HepG2 (cell line): Measurements from ENCODE around the gene AFF4. TPM values are rescaled to one million over a fixed set of nuclear protein-coding genes. Genes with fewer than 3 reads are reported as not detected.

Source experiments
- ATAC-seq: fragments of 200-7000 bp; cut with Tn5 transposase; 3 replicates; pipeline ENCODE4 v1.9.1; 2020; ENCODE audit warnings: mild to moderate bottlenecking, moderate library complexity
- BruUV-seq: library from RNA; stranded (reverse); fragments of 400-500 nt; replicated peaks from 2 replicates; lab custom pipeline; 2021; lab: Mats Ljungman, UMichigan
- CTCF ChIA-PET: fragments of 300-600 bp; formaldehyde crosslinking; extraction: SDS; loops from one replicate; lab custom pipeline; 2021; ENCODE audit warnings: low total read pairs, inconsistent platforms, low intra/inter-chr PET ratio; lab: Yijun Ruan, JAX
- POLR2A ChIA-PET: fragments of 350-600 bp; sonication (Branson Sonifier 250); formaldehyde crosslinking; loops from one replicate; lab custom pipeline; 2020; ENCODE audit warnings: antibody characterized with exemption, inconsistent platforms; lab: Yijun Ruan, JAX
- DNase-seq: peaks from one replicate; pipeline ENCODE4 v3.0.0-alpha.2; 2015; ENCODE audit warnings: low spot score
- FAIRE-seq: peaks from 3 replicates; lab custom pipeline; 2011; peaks lifted over from hg19 to GRCh38; lab: Jason Lieb, UNC
- H2AFZ ChIP-seq: one replicate; pipeline ENCODE4 v1.6.1; 2011; ENCODE audit warnings: low read length, inconsistent platforms
- H3K27ac ChIP-seq: fragments of 300-600 bp; 3 replicates; pipeline ENCODE4 v1.8.0; 2011; ENCODE audit warnings: mixed run types, mild to moderate bottlenecking, mixed read lengths, low read length, inconsistent platforms; ENCODE audit not compliant: insufficient read depth; ENCODE audit errors: extremely low read length
- H3K27me3 ChIP-seq, 2 experiments: fragments of 200-600 bp in 1 of 2; 2 replicates in 1 of 2; 3 replicates in 1 of 2; pipeline versions ENCODE4 v1.6.0 to v1.8.0; 2011; ENCODE audit warnings: low read length in 2 of 2, mild to moderate bottlenecking in 2 of 2, moderate library complexity in 2 of 2, inconsistent platforms in 1 of 2; ENCODE audit not compliant: insufficient read depth in 2 of 2, control insufficient read depth in 1 of 2
- H3K36me3 ChIP-seq, 2 experiments: fragments of 200-600 bp in 1 of 2; replicated peaks in 1 of 2; 2 replicates in 1 of 2; 3 replicates in 1 of 2; pipeline versions ENCODE4 v1.5.1 to v1.8.0; 2011; ENCODE audit warnings: low read length in 2 of 2, inconsistent platforms in 1 of 2; ENCODE audit not compliant: insufficient read depth in 2 of 2, control insufficient read depth in 1 of 2
- H3K4me1 ChIP-seq: 2 replicates; pipeline ENCODE4 v1.5.1; 2012; ENCODE audit warnings: low read length, inconsistent platforms; ENCODE audit not compliant: insufficient read depth
- H3K4me2 ChIP-seq: 2 replicates; pipeline ENCODE4 v1.6.0; 2011; ENCODE audit warnings: low read depth, low read length, inconsistent platforms
- H3K4me3 ChIP-seq, 3 experiments: fragments of 200-600 bp in 1 of 3; sonication (generic), shearing (Covaris generic) in 1 of 3; replicated peaks in 1 of 3; 2 replicates each; pipeline ENCODE4 v1.5.1; 2011 to 2016; ENCODE audit warnings: low read length in 3 of 3, inconsistent platforms in 2 of 3, low read depth in 2 of 3, mild to moderate bottlenecking in 2 of 3, control low read depth in 1 of 3, mixed read lengths in 1 of 3; ENCODE audit not compliant: insufficient read depth in 1 of 3
- H3K79me2 ChIP-seq: one replicate; pipeline ENCODE4 v1.6.1; 2011; ENCODE audit warnings: low read length, inconsistent platforms; ENCODE audit not compliant: insufficient read depth
- H3K9ac ChIP-seq: 2 replicates; pipeline ENCODE4 v1.6.0; 2011; ENCODE audit warnings: mild to moderate bottlenecking, low read depth, low read length, inconsistent platforms; ENCODE audit not compliant: insufficient read depth
- H3K9me3 ChIP-seq: 2 replicates; pipeline ENCODE4 v1.5.1; 2012; ENCODE audit warnings: mild to moderate bottlenecking, low read length
- H4K20me1 ChIP-seq: 2 replicates; pipeline ENCODE4 v1.6.0; 2011; ENCODE audit warnings: inconsistent platforms, mild to moderate bottlenecking, low read length, moderate library complexity; ENCODE audit not compliant: insufficient read depth
- ATF7 ChIP-seq, 2 experiments: fragments of 450-650 bp in 1 of 2; sonication (generic) in 1 of 2; formaldehyde crosslinking in 1 of 2; IDR thresholded peaks; 2 replicates each; pipeline versions ENCODE4 v1.4.0 to v1.6.1; 2016 to 2020; ENCODE audit warnings: antibody characterized with exemption in 1 of 2, mild to moderate bottlenecking in 1 of 2, missing genetic modification reagents in 1 of 2
- ETV6 ChIP-seq: sonication (generic); formaldehyde crosslinking; conservative IDR thresholded peaks from 2 replicates; pipeline ENCODE4 v1.4.0; 2020; ENCODE audit warnings: missing genetic modification reagents
- GMEB1 ChIP-seq: sonication (generic); formaldehyde crosslinking; IDR thresholded peaks from 2 replicates; pipeline ENCODE4 v1.5.1; 2020; ENCODE audit warnings: missing genetic modification reagents, mild to moderate bottlenecking, borderline replicate concordance
- JUND ChIP-seq: sonication (generic); formaldehyde crosslinking; IDR thresholded peaks from 2 replicates; pipeline ENCODE4 v1.8.0; 2022; ENCODE audit warnings: mild to moderate bottlenecking, missing genetic modification reagents
- KDM6A ChIP-seq: IDR thresholded peaks from 2 replicates; pipeline ENCODE4 v1.6.1; 2016; ENCODE audit warnings: low read depth
- NCOA1 ChIP-seq: sonication (generic); formaldehyde crosslinking; IDR thresholded peaks from 2 replicates; pipeline ENCODE4 v1.9.0; 2021; ENCODE audit warnings: missing genetic modification reagents
- PAX8 ChIP-seq: sonication (generic); formaldehyde crosslinking; IDR thresholded peaks from 2 replicates; pipeline ENCODE4 v1.8.0; 2022; ENCODE audit warnings: mild to moderate bottlenecking, missing genetic modification reagents, borderline replicate concordance
- PITX1 ChIP-seq: sonication (generic); formaldehyde crosslinking; IDR thresholded peaks from 2 replicates; pipeline ENCODE4 v1.5.1; 2020; ENCODE audit warnings: mild to moderate bottlenecking, missing genetic modification reagents
- RAD21 ChIP-seq: fragments of 450-650 bp; formaldehyde crosslinking; IDR thresholded peaks from 2 replicates; pipeline ENCODE4 v1.5.0; 2020; ENCODE audit warnings: mild to moderate bottlenecking
- SKI ChIP-seq: fragments of 450-650 bp; IDR thresholded peaks from one replicate; pipeline ENCODE4 v1.6.1; 2018; ENCODE audit warnings: mild to moderate bottlenecking; ENCODE audit not compliant: partially characterized antibody
- TCF7 ChIP-seq: sonication (generic); IDR thresholded peaks from 2 replicates; pipeline ENCODE4 v1.6.1; 2016; ENCODE audit warnings: antibody characterized with exemption, low read depth
- TEF ChIP-seq: sonication (generic); formaldehyde crosslinking; IDR thresholded peaks from 2 replicates; pipeline ENCODE4 v1.5.0; 2020; ENCODE audit warnings: missing genetic modification reagents
- TFDP1 ChIP-seq: IDR thresholded peaks from 2 replicates; pipeline ENCODE4 v1.6.1; 2016; ENCODE audit warnings: missing compliant biosample characterization, missing genetic modification reagents, borderline replicate concordance
- ZNF562 ChIP-seq: sonication (generic); formaldehyde crosslinking; IDR thresholded peaks from 2 replicates; pipeline ENCODE4 v1.8.0; 2022; ENCODE audit warnings: missing genetic modification reagents, borderline replicate concordance
- ZNF737 ChIP-seq: sonication (generic); formaldehyde crosslinking; IDR thresholded peaks from 2 replicates; pipeline ENCODE4 v1.5.0; 2020; ENCODE audit warnings: missing genetic modification reagents, mild to moderate bottlenecking, borderline replicate concordance
- ZNF788 ChIP-seq: sonication (generic); formaldehyde crosslinking; IDR thresholded peaks from 2 replicates; pipeline ENCODE4 v1.5.0; 2020; ENCODE audit warnings: mild to moderate bottlenecking, missing genetic modification reagents, borderline replicate concordance
- WGBS: methylation state at CpG from one replicate; pipeline ENCODE4 v1.1.6; 2017; ENCODE audit warnings: low lambda C conversion rate; 5-methylcytosine and 5-hydroxymethylcytosine counted together
- in situ Hi-C: cut with HindIII; loops from 2 replicates; pipeline ENCODE4 v1.10.0; 2017; ENCODE audit warnings: low pct_unique_long_range_greater_than_20kb; ENCODE audit not compliant: extremely low pct_ligation_motif_present
- intact Hi-C: fragments of 100-400 bp; cut with micrococcal nuclease; formaldehyde crosslinking; loops from one replicate; pipeline ENCODE4 v1.10.0; 2022; ENCODE audit not compliant: unreplicated experiment
- polyA plus RNA-seq, 8 experiments: library from polyadenylated mRNA; depleted of rRNA in 3 of 8; stranded (reverse) in 7 of 8; unstranded in 1 of 8; fragments of >200 nt; fragmentation: Illumina TruSeq in 4 of 8; extraction: Trizol in 4 of 8; gene quantifications; 2 replicates each; pipeline versions ENCODE4 v1.2.1 to v1.2.3, GENCODE V29; 2011 to 2016; ENCODE audit warnings: low read depth in 4 of 8, missing spikeins in 1 of 8, mixed read lengths in 1 of 8; ENCODE audit not compliant: insufficient read depth in 1 of 8
- total RNA-seq, 5 experiments: library from RNA; depleted of rRNA; stranded (reverse); fragments of >200 nt; fragmentation: Illumina TruSeq; extraction: Trizol; gene quantifications; 2 replicates each; pipeline ENCODE4 v1.2.3, GENCODE V29; 2016; ENCODE audit warnings: low read depth in 1 of 5
- TF ChIP-seq, protein P1 (sequence below): fragments of 450-650 bp; IDR thresholded peaks from 2 replicates; pipeline ENCODE4 v1.6.1; 2017; ENCODE audit warnings: mild to moderate bottlenecking
- TF ChIP-seq, protein P2 (sequence below): sonication (generic); formaldehyde crosslinking; IDR thresholded peaks from 2 replicates; pipeline ENCODE4 v1.4.0; 2020; ENCODE audit warnings: mild to moderate bottlenecking, missing genetic modification reagents, borderline replicate concordance

AFF4 gene
- total and polyA plus RNA-seq, 2 of the 13 experiments (the other 11 are each of a cell fraction or from before 2014, with no cell fraction given) = 22.1 to 25.5 TPM

GRCh38 chr5:132928062-132928407 is 35.4 kb downstream of the AFF4 start:
- DNase-seq = no peak
- BruUV-seq = no TSS peak
- CTCF ChIA-PET = no interaction called here
- Histone ChIP-seq H3K27ac (no peak overlapping the region), H4K20me1 (0 out of 2 replicates have a peak, but pooled peaks cover 3% of the 10 kb centered on the region), H3K9ac (no peak overlapping the region), H3K27me3 (no peaks in the 10 kb centered on the region), H3K4me2 (no peak overlapping the region), H3K36me3 (peaks cover 10 to 67% of the 10 kb centered on the region in 2 experiments), H3K4me3 (no peak overlapping the region), H3K79me2 (peaks cover 9% of the 10 kb centered on the region), H3K9me3 (no peaks in the 10 kb centered on the region), H3K4me1 (peaks cover 14% of the 10 kb centered on the region; the same call in 1 of the 2 replicates), H2AFZ (no peak overlapping the region)
- intact Hi-C loops (loop anchor here (5.0 kb wide), 1 partner anchor 1356 kb away; no protein-coding TSS in a partner anchor), in situ Hi-C loops (no loop called here)
- 97% methylated on average over 2 of the region's 2 CpGs for WGBS
- no peak for ATAC-seq
- no peak for FAIRE-seq
- POLR2A ChIA-PET = no interaction called here
- TF ChIP-seq RAD21 (no peak), NCOA1 (CRISPR knock-in tag) (no peak), TFDP1 (CRISPR knock-in tag) (no peak), TCF7 (no peak), TEF (CRISPR knock-in tag) (no peak), SKI (no peak), PAX8 (no peak), GMEB1 (CRISPR knock-in tag) (no peak), PITX1 (CRISPR knock-in tag) (no peak), KDM6A (CRISPR knock-in tag) (no peak), JUND (CRISPR knock-in tag) (no peak), ZNF788 (no peak), ATF7 (IDR thresholded peaks at IDR 0.05) (no peak), ATF7 (CRISPR knock-in tag; IDR thresholded peaks at IDR 0.05) (no peak), ZNF562 (no peak), ETV6 (no peak), ZNF737 (CRISPR knock-in tag) (no peak)
- TF ChIP-seq, protein P1, sequence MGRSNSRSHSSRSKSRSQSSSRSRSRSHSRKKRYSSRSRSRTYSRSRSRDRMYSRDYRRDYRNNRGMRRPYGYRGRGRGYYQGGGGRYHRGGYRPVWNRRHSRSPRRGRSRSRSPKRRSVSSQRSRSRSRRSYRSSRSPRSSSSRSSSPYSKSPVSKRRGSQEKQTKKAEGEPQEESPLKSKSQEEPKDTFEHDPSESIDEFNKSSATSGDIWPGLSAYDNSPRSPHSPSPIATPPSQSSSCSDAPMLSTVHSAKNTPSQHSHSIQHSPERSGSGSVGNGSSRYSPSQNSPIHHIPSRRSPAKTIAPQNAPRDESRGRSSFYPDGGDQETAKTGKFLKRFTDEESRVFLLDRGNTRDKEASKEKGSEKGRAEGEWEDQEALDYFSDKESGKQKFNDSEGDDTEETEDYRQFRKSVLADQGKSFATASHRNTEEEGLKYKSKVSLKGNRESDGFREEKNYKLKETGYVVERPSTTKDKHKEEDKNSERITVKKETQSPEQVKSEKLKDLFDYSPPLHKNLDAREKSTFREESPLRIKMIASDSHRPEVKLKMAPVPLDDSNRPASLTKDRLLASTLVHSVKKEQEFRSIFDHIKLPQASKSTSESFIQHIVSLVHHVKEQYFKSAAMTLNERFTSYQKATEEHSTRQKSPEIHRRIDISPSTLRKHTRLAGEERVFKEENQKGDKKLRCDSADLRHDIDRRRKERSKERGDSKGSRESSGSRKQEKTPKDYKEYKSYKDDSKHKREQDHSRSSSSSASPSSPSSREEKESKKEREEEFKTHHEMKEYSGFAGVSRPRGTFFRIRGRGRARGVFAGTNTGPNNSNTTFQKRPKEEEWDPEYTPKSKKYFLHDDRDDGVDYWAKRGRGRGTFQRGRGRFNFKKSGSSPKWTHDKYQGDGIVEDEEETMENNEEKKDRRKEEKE = no peak
- TF ChIP-seq, protein P2, sequence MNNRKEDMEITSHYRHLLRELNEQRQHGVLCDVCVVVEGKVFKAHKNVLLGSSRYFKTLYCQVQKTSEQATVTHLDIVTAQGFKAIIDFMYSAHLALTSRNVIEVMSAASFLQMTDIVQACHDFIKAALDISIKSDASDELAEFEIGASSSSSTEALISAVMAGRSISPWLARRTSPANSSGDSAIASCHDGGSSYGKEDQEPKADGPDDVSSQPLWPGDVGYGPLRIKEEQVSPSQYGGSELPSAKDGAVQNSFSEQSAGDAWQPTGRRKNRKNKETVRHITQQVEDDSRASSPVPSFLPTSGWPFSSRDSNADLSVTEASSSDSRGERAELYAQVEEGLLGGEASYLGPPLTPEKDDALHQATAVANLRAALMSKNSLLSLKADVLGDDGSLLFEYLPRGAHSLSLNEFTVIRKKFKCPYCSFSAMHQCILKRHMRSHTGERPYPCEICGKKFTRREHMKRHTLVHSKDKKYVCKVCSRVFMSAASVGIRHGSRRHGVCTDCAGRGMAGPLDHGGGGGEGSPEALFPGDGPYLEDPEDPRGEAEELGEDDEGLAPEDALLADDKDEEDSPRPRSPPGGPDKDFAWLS (CRISPR knock-in tag) = no peak
